Inflammatory macrophage treated with lipopolysaccharide for 1 hour (primary cell): ENCODE results near the gene TRPV6.

ENCODE experiments used
- DNase-seq, 2 donors: peaks; one replicate each; pipeline ENCODE4 v3.0.0-alpha.2; 2020 to 2022

The TRPV6 gene

GRCh38 chr7:142882338-142882678 is 3.2 kb downstream of the TRPV6 start:
- DNase-seq: no peak

GRCh38 chr7:142881586-142882337 is 3.8 kb downstream of the TRPV6 start:
- DNase-seq: no peak

GRCh38 chr7:142880876-142881505 is 4.6 kb downstream of the TRPV6 start:
- peak in 1 of 2 donors; percentile 74 for DNase-seq

- no peak for DNase-seq
These were observed 6.5 kb downstream of the TRPV6 start for GRCh38 chr7:142879060-142879459.

GRCh38 chr7:142878315-142878714 is 7.2 kb downstream of the TRPV6 start:
- no peak for DNase-seq

- DNase-seq: no peak
These were observed 8.3 kb downstream of the TRPV6 start for GRCh38 chr7:142876991-142877910.

GRCh38 chr7:142876236-142876960 is 9.1 kb downstream of the TRPV6 start:
- DNase-seq: no peak

- no peak for DNase-seq
These were observed 10.1 kb downstream of the TRPV6 start for GRCh38 chr7:142875456-142875855.

GRCh38 chr7:142874837-142875236 is 10.7 kb downstream of the TRPV6 start:
- DNase-seq: no peak

GRCh38 chr7:142874409-142874808 is 11.1 kb downstream of the TRPV6 start:
- DNase-seq: no peak

- DNase-seq: no peak
These were observed 11.7 kb downstream of the TRPV6 start for GRCh38 chr7:142873871-142874270.

- DNase-seq: peak in 1 of 2 donors; percentile 24
These were observed 12.2 kb downstream of the TRPV6 start for GRCh38 chr7:142873281-142873784.

GRCh38 chr7:142872106-142872675 is 13.4 kb downstream of the TRPV6 start:
- DNase-seq: no peak

GRCh38 chr7:142871260-142872105 is 14.1 kb downstream of the TRPV6 start:
- no peak for DNase-seq

- DNase-seq: no peak
These were observed 14.8 kb downstream of the TRPV6 start for GRCh38 chr7:142870566-142871259.

GRCh38 chr7:142870147-142870559 is 15.4 kb downstream of the TRPV6 start:
- DNase-seq: no peak

- DNase-seq: no peak
These were observed 16.1 kb downstream of the TRPV6 start for GRCh38 chr7:142869434-142869833.

GRCh38 chr7:142868986-142869415 is 16.5 kb downstream of the TRPV6 start:
- no peak for DNase-seq

GRCh38 chr7:142868188-142868985 is 17.2 kb downstream of the TRPV6 start:
- DNase-seq: no peak
